ENCODE measurements around the gene FMO2.
"Not testable (repeated sequence)": the region's sequence is repeated elsewhere in the genome, so short reads cannot be mapped to it uniquely, and the experiment has no call there.

The FMO2 gene

GRCh38 chr1:171221665-171222591 lies 36.8 kb downstream of the FMO2 start:
- no peak for DNase-seq

DNA sequence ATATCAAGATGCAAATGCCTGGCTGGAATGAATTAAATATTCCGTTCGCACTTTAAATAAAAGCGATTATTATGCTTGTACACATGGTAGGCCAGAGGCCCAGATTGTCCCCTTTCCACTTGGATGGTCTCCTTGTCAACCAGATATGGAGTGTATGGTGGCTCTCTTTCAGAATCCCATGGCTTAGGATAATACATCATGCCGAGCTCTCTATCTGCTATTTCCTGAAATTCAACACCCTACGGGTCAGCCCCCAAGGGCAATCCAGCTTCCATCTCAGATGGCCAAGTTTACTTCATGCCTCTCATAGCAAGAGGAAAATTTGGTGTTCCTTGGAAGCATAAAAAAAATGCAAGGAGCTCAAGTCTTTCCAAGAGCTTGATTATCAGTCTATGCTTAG lies 37.8 kb downstream of the FMO2 start:
- DNase-seq, result no peak

DNA sequence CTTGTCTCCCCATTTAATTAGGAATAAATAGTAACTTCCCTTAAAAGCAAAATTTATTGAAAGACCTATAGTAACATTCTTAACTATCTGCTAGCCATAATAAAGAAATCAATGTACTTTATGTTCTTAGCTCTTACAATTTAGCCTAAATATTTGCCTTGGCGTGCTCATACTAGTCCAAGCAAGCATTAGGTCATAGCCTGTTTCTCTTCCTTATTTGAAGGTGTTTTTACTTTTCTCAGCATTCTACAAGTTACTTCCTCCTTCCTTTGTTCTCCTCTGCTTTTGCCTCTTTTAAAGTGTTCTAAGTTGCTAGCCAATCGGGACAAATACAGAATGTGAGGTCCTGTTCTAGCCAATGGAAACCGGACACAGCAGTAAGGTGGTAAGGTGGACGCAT lies 39.2 kb downstream of the FMO2 start:
- not testable (repeated sequence) for DNase-seq

GRCh38 chr1:171226747-171227370 lies 41.8 kb downstream of the FMO2 start:
- peak; percentile 81 for DNase-seq

DNA sequence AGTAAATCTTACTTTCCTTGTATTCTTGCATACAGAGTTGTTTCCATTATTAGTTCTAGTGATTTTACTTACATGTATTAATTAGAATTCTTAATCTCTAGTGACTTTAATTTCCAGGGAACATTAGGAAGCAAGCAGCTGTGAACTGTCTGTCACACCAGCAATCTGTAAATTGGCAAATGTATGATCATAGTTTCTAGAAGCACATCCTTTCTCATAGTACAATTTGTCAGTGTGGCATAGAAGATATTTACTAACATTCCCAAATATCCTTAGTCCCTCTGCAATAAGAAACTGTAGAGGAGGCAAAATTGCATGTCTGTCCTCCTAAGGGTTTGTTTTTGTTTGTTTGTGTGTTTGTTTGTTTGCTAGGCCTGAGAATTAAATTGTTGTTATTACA lies 46.2 kb downstream of the FMO2 start:
- DNase-seq, result no peak

- no peak for DNase-seq
Measured at GRCh38 chr1:171233183-171233582, 48.1 kb downstream of the FMO2 start.

- DNase-seq, result not testable (repeated sequence)
Measured at GRCh38 chr1:171236231-171236630, 51.1 kb downstream of the FMO2 start.

GRCh38 chr1:171243878-171244277 lies 58.8 kb downstream of the FMO2 start:
- no peak for DNase-seq

DNA sequence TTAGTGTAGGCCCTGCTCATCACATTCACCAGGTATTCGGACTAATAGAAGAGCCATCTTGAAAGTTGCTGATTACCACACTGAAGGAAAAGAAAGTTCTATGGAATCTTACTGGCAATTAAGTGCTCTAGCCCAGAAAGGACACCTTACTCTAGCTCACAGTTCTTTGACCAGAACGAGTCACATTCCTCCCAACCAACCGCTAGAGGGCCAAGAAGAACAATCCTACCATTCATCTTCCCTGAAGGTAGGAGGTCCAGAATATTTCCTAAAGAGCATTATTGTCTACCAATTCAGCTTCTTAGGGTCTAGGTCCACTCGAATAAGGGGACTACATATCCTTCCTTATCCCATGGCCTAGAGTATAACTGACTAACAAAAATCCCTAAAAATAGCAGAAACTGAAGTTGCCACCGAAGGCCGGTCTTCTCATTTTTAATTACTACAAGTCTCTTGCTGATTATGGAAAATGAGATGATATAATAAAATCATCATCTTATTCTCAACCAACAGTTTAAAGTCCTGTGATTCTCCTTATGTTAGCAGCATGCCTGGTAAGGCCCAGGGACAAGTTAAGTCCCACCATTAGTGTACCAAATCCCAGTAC lies 60.5 kb downstream of the FMO2 start:
- DNase-seq, result no peak

DNA sequence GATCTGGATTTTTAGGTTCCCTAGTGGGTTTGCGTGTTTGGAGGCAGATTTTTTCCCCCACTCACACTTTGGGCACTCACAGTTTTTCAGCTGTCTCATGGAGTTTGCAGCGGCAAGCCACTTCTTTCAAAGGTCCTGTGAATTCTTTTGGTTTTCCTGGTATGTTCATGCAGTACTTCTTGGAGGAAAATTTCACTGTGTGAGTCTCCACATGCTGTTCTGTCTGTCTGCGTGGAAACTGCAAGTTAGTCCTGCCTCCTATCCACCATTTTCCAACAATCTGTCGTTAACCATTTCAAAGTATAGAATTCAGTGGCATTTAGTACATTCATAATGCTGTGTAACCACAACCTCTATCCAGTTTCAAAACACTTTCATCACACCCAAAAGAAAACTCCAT lies 62.4 kb downstream of the FMO2 start:
- DNase-seq, result no peak

GRCh38 chr1:171248302-171248701 lies 63.2 kb downstream of the FMO2 start, which contains the start of gene FMO1:
TSS of gene FMO1 (plus strand) at chr1:171248494. CDS start at chr1:171258088, 9,594 bp downstream.
- no peak for DNase-seq

- no peak for DNase-seq
Measured at GRCh38 chr1:171248841-171249240, 63.7 kb downstream of the FMO2 start.

DNA sequence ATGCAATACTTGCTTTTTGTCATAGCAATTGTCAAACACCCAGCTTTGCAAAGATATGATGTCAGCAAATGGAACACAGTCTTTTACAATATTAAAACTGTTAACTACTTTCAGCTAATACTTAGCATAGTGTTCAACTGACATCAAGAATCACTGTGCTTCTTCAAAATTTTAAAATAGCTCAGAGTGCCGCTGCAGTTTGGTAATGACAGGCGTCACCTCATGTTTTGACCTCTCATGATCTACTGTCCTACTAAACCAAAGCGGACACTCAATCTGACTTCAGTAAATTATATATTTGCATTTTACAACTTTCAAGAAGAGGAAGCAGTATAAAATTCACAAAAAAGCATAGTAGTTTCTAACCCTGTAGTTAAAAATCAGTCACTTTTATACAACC lies 65.2 kb downstream of the FMO2 start:
- no peak for DNase-seq

DNA sequence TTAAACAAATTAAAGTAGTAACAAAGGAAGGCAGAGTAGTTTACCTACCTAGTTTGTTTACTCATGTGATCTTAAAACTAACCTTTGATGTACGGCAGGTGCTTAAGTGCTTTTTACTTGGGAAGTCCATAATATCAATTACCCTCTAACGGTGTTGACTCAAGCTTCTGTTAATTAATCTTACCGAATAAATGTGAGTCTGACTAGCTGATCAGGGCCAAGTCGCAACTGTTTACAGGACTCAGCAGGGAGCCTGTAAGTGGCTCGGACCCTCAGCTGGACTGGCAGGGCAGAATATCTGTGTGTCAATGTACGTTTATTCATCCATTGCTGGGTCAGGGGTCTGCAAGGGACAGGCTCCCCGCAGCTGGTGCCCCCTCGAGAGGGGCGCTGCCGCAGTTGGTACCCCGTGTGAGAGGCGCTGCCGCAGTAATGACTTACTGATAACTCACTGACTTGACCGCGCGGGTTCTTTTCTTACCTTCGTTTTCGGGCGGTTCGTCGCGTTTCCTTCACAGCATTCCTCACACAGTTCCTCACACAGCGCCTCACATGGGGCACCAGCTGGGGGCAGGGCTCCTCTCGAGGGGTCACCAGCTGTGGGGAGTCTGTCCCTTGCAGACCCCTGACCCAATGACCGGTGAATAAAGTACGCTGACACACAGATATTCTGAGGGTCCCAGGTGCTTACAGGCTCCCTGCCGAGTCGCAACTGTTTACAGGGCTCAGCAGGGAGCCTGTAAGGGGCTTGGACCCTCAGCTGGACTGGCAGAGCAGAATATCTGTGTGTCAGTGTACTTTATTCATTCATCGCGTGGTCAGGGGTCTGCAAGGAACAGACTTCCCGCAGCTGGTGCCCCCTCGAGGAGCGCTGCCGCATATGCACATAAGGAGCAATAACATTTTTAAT lies 66.2 kb downstream of the FMO2 start:
- peak; percentile 32 for DNase-seq

DNA sequence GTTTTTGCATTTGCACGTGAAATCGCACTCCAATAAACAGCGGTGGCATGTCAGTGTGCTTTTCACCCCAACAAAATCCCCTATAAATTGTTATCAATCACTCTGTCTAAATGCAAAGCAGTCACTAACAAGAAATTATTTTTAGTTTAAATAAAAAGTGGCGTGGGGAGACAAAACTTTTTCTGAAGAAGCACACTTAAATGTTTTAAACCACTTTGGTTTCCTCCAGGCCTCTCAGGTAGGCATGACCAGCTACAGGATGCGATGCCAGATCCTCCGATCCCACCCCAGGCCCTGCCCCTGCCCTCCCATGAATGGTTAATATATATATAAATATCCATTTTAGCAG lies 66.8 kb downstream of the FMO2 start:
- DNase-seq, result no peak

GRCh38 chr1:171252482-171252881 lies 67.4 kb downstream of the FMO2 start:
- DNase-seq, result no peak

- no peak for DNase-seq
Measured at GRCh38 chr1:171254859-171255258, 69.8 kb downstream of the FMO2 start.

DNA sequence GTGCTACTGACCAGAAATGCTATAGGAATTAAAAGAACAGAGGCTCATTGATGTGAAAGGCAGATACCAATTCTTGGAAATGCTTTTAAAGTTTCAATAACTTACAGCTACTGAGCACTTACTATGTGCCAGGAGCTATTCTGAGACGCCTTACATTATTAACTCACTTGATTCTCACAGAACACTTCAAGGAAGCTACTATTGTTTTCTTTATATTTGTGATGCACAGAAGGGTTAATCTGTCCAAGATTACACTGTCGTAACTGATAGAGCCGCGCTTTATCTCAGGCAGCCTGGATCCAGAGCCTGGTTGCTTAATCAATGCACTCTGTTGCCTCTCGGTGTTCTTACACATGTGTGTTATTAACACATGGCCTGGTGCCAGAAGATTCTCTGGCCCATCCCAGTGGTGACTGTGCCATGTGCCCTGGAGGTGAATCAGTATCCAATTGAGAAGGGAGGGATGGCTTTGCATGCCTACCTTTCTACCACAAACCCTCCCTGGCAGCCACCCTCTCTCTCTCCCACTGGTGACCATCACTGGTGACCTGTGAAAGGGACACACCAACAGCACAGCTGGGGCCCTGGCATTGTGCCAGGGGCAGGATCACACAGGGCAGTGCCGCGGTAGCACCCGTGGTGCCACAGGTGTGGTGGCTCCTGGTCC lies 72.0 kb downstream of the FMO2 start:
- no peak for DNase-seq

GRCh38 chr1:171257607-171258076 lies 72.5 kb downstream of the FMO2 start:
- DNase-seq, result no peak

GRCh38 chr1:171258429-171258828 lies 73.3 kb downstream of the FMO2 start:
- no peak for DNase-seq

- no peak for DNase-seq
Measured at GRCh38 chr1:171258943-171259342, 73.8 kb downstream of the FMO2 start.

Data from NCI-H1436 (cell line).